Jurkat, Clone E6-1 (cell line): ENCODE results near the gene ZNF609.
"Not testable (repeated sequence)": the region's sequence is repeated elsewhere in the genome, so short reads cannot be mapped to it uniquely, and the experiment has no call there.

Experiments used
- DNase-seq: peaks from one replicate; pipeline ENCODE4 v3.0.0-alpha.2; 2011; ENCODE audit warnings: low read depth, low spot score
- H3K4me3 ChIP-seq: 2 replicates; pipeline ENCODE4 v1.5.1; 2011; ENCODE audit warnings: mild to moderate bottlenecking, low read length, control low read depth, moderate library complexity

The ZNF609 gene

GRCh38 chr15:64634576-64635498 lies 174.5 kb downstream of the ZNF609 start:
- peak overlapping the region; percentile 22 for H3K4me3 ChIP-seq
- peak; percentile 58 for DNase-seq

- no peak for DNase-seq
These were observed 175.4 kb downstream of the ZNF609 start for GRCh38 chr15:64635499-64636495.

GRCh38 chr15:64636556-64636955 lies 176.2 kb downstream of the ZNF609 start:
- H3K4me3 ChIP-seq = no peak overlapping the region
- DNase-seq = no peak

More at GRCh38 chr15:64635499-64636495, 175.4 kb downstream of the ZNF609 start:
- H3K4me3 ChIP-seq = no peak overlapping the region

GRCh38 chr15:64637412-64637811 lies 177.0 kb downstream of the ZNF609 start:
- no peak overlapping the region for H3K4me3 ChIP-seq
- no peak for DNase-seq

GRCh38 chr15:64639744-64640143 lies 179.4 kb downstream of the ZNF609 start:
- not testable (repeated sequence) for DNase-seq, H3K4me3 ChIP-seq

- DNase-seq = no peak
- no peak overlapping the region for H3K4me3 ChIP-seq
These were observed 179.9 kb downstream of the ZNF609 start for GRCh38 chr15:64640146-64640871.

GRCh38 chr15:64642875-64643274 lies 182.5 kb downstream of the ZNF609 start:
- no peak for DNase-seq
- H3K4me3 ChIP-seq = no peak overlapping the region

- H3K4me3 ChIP-seq = no peak overlapping the region
- no peak for DNase-seq
These were observed 183.3 kb downstream of the ZNF609 start for GRCh38 chr15:64643685-64644084.

GRCh38 chr15:64644811-64645210 lies 184.4 kb downstream of the ZNF609 start:
- not testable (repeated sequence) for DNase-seq, H3K4me3 ChIP-seq

GRCh38 chr15:64645995-64646394 lies 185.6 kb downstream of the ZNF609 start:
- no peak for DNase-seq
- H3K4me3 ChIP-seq = no peak overlapping the region

GRCh38 chr15:64647367-64647766 lies 187.0 kb downstream of the ZNF609 start:
- no peak for DNase-seq

GRCh38 chr15:64650552-64650951 lies 190.2 kb downstream of the ZNF609 start:
- no peak for DNase-seq
- H3K4me3 ChIP-seq = no peak overlapping the region

More at GRCh38 chr15:64647367-64647766, 187.0 kb downstream of the ZNF609 start:
- H3K4me3 ChIP-seq = no peak overlapping the region

GRCh38 chr15:64651601-64652191 lies 191.3 kb downstream of the ZNF609 start:
- DNase-seq = peak; percentile 22
- no peak overlapping the region for H3K4me3 ChIP-seq

GRCh38 chr15:64653757-64654156 lies 193.4 kb downstream of the ZNF609 start:
- H3K4me3 ChIP-seq = no peak overlapping the region
- DNase-seq = peak; percentile 18

- DNase-seq = no peak
- H3K4me3 ChIP-seq = no peak overlapping the region
These were observed 196.1 kb downstream of the ZNF609 start for GRCh38 chr15:64656508-64656907.

GRCh38 chr15:64665179-64665578 lies 204.8 kb downstream of the ZNF609 start:
- DNase-seq = no peak
- no peak overlapping the region for H3K4me3 ChIP-seq

GRCh38 chr15:64667736-64668161 lies 207.4 kb downstream of the ZNF609 start:
- no peak for DNase-seq
- no peak overlapping the region for H3K4me3 ChIP-seq

GRCh38 chr15:64673866-64674265 lies 213.5 kb downstream of the ZNF609 start:
- no peak for DNase-seq
- no peak overlapping the region for H3K4me3 ChIP-seq
